ENCODE results near the gene SGK1. TPM values are rescaled to one million over a fixed set of nuclear protein-coding genes. Genes with fewer than 3 reads are reported as not detected.

The SGK1 gene
- polyA plus RNA-seq, 1 donor from 2014 or later: 10.3 TPM

GRCh38 chr6:134247844-134248580 is 69.9 kb downstream of the SGK1 start:
- H3K27ac ChIP-seq (ENCODE audit: low read length): no peak overlapping the region
- no peaks in the 10 kb centered on the region for H3K36me3 ChIP-seq (ENCODE audit: insufficient read depth, low read length)
- H4K20me1 ChIP-seq (ENCODE audit: insufficient read depth): no peaks in the 10 kb centered on the region
- H3K4me2 ChIP-seq (ENCODE audit: low read length): no peak overlapping the region
- H3F3A ChIP-seq (ENCODE audit: insufficient read depth, low read length, poor library complexity, severe bottlenecking): no peaks in the 10 kb centered on the region
- no peaks in the 10 kb centered on the region for H3K9me3 ChIP-seq (ENCODE audit: low read length)
- H3K79me2 ChIP-seq (replicated peaks; ENCODE audit: insufficient read depth, low read length): no peaks in the 10 kb centered on the region
- H3K27me3 ChIP-seq (ENCODE audit: insufficient read depth, low read depth, low read length): no peaks in the 10 kb centered on the region
- no peak overlapping the region for H3K4me3 ChIP-seq (ENCODE audit: low read length)
- no peak overlapping the region for H3K9ac ChIP-seq (ENCODE audit: low read length)
- TF ChIP-seq, protein P1, sequence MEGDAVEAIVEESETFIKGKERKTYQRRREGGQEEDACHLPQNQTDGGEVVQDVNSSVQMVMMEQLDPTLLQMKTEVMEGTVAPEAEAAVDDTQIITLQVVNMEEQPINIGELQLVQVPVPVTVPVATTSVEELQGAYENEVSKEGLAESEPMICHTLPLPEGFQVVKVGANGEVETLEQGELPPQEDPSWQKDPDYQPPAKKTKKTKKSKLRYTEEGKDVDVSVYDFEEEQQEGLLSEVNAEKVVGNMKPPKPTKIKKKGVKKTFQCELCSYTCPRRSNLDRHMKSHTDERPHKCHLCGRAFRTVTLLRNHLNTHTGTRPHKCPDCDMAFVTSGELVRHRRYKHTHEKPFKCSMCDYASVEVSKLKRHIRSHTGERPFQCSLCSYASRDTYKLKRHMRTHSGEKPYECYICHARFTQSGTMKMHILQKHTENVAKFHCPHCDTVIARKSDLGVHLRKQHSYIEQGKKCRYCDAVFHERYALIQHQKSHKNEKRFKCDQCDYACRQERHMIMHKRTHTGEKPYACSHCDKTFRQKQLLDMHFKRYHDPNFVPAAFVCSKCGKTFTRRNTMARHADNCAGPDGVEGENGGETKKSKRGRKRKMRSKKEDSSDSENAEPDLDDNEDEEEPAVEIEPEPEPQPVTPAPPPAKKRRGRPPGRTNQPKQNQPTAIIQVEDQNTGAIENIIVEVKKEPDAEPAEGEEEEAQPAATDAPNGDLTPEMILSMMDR (IDR thresholded peaks at IDR 0.05; ENCODE audit: poor library complexity, severe bottlenecking): no peak
- TF ChIP-seq MXI1 (conservative IDR thresholded peaks at IDR 0.05; ENCODE audit: poor library complexity, severe bottlenecking) (no peak), REST (IDR thresholded peaks at IDR 0.05; ENCODE audit: borderline replicate concordance) (no peak), EP300 (conservative IDR thresholded peaks at IDR 0.05; ENCODE audit: poor library complexity, severe bottlenecking) (no peak), TAF1 (IDR thresholded peaks at IDR 0.05; ENCODE audit: low read depth) (no peak), SMC3 (conservative IDR thresholded peaks at IDR 0.05; ENCODE audit: poor library complexity) (no peak), RAD21 (conservative IDR thresholded peaks at IDR 0.05) (no peak), EZH2 (IDR thresholded peaks at IDR 0.05; ENCODE audit: borderline replicate concordance, insufficient read depth, low read length, poor library complexity, severe bottlenecking) (no peak), POLR2AphosphoS5 (IDR thresholded peaks at IDR 0.05) (no peak)
- H2AFZ ChIP-seq (ENCODE audit: low read depth, low read length): no peak overlapping the region
- H3K9me2 ChIP-seq (ENCODE audit: insufficient read depth, low read length): no peaks in the 10 kb centered on the region

GRCh38 chr6:134247231-134247833 is 70.6 kb downstream of the SGK1 start:
- H3K79me2 ChIP-seq (replicated peaks; ENCODE audit: insufficient read depth, low read length): no peaks in the 10 kb centered on the region
- no peaks in the 10 kb centered on the region for H3F3A ChIP-seq (ENCODE audit: insufficient read depth, low read length, poor library complexity, severe bottlenecking)
- no peak overlapping the region for H3K4me2 ChIP-seq (ENCODE audit: low read length)
- H2AFZ ChIP-seq (ENCODE audit: low read depth, low read length): no peak overlapping the region
- H3K9me2 ChIP-seq (ENCODE audit: insufficient read depth, low read length): no peaks in the 10 kb centered on the region
- H3K9ac ChIP-seq (ENCODE audit: low read length): no peak overlapping the region
- H3K9me3 ChIP-seq (ENCODE audit: low read length): no peaks in the 10 kb centered on the region
- H3K4me3 ChIP-seq (ENCODE audit: low read length): no peak overlapping the region
- no peaks in the 10 kb centered on the region for H3K36me3 ChIP-seq (ENCODE audit: insufficient read depth, low read length)
- no peak overlapping the region for H3K27ac ChIP-seq (ENCODE audit: low read length)
- TF ChIP-seq TAF1 (IDR thresholded peaks at IDR 0.05; ENCODE audit: low read depth): no peak
- TF ChIP-seq RAD21 (conservative IDR thresholded peaks at IDR 0.05): no peak
- TF ChIP-seq, protein P1 (IDR thresholded peaks at IDR 0.05; ENCODE audit: poor library complexity, severe bottlenecking): no peak
- no peak for TF ChIP-seq EZH2 (IDR thresholded peaks at IDR 0.05; ENCODE audit: borderline replicate concordance, insufficient read depth, low read length, poor library complexity, severe bottlenecking)
- TF ChIP-seq MXI1 (conservative IDR thresholded peaks at IDR 0.05; ENCODE audit: poor library complexity, severe bottlenecking): no peak
- TF ChIP-seq POLR2AphosphoS5 (IDR thresholded peaks at IDR 0.05): no peak
- H3K27me3 ChIP-seq (ENCODE audit: insufficient read depth, low read depth, low read length): no peaks in the 10 kb centered on the region
- H4K20me1 ChIP-seq (ENCODE audit: insufficient read depth): no peaks in the 10 kb centered on the region
